Measurements from ENCODE around the gene TSPO2. TPM values are rescaled to one million over a fixed set of nuclear protein-coding genes. Genes with fewer than 3 reads are reported as not detected.

The TSPO2 gene
- total RNA-seq, 1 experiment from 2014 or later, result not detected

DNA sequence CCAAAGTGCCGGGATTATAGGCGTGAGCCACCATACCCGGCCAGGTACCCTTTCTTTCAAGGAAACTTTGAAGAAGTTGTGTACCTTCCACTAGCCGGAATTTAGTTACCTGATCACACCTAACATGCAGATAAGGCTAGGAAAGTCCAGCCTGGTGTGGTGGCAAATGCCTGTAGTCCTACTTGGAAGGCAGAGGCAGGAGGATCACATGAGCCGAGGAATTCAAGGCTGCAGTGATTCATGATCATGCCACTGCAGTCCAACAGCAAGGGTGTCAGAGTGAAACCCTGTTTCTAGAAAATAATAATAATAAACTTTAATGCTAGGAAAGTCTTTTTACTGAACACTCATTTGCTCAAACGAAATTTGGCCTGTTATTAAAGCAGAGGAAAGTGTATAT lies 51.5 kb downstream of the TSPO2 start:
- no peaks in the 10 kb centered on the region for H3K79me2 ChIP-seq (ENCODE audit: low read depth)
- no peak overlapping the region for H2AFZ ChIP-seq
- H3K4me2 ChIP-seq, result no peak overlapping the region
- H3F3A ChIP-seq (ENCODE audit: insufficient read depth, low read depth), result peaks cover 13% of the 10 kb centered on the region
- no peaks in the 10 kb centered on the region for H3K4me1 ChIP-seq (replicated peaks; ENCODE audit: insufficient read depth)
- no TSS peak for BruUV-seq (replicated peaks)
- DNase-seq, result no peak
- H3K9me2 ChIP-seq (ENCODE audit: insufficient read depth), result no peaks in the 10 kb centered on the region
- H3K36me3 ChIP-seq (ENCODE audit: low read depth), result peaks cover 83% of the 10 kb centered on the region
- H4K20me1 ChIP-seq (ENCODE audit: insufficient read depth), result peaks cover 17% of the 10 kb centered on the region
- ChIA-PET POLR2A (ENCODE audit: unreplicated experiment) (no interaction called here), CTCF (interaction anchor here (0.7 kb wide), 1 partner anchor 592 kb away, joined by 3 read pairs; no protein-coding TSS in a partner anchor)
- intact Hi-C loops (cut with micrococcal nuclease; ENCODE audit: unreplicated experiment), result loop anchor here (2.0 kb wide), 2 partner anchors 89 to 225 kb away; no protein-coding TSS in a partner anchor
- no peaks in the 10 kb centered on the region for H3K9me3 ChIP-seq (ENCODE audit: insufficient read depth, low read depth)
- TF ChIP-seq, protein P1, sequence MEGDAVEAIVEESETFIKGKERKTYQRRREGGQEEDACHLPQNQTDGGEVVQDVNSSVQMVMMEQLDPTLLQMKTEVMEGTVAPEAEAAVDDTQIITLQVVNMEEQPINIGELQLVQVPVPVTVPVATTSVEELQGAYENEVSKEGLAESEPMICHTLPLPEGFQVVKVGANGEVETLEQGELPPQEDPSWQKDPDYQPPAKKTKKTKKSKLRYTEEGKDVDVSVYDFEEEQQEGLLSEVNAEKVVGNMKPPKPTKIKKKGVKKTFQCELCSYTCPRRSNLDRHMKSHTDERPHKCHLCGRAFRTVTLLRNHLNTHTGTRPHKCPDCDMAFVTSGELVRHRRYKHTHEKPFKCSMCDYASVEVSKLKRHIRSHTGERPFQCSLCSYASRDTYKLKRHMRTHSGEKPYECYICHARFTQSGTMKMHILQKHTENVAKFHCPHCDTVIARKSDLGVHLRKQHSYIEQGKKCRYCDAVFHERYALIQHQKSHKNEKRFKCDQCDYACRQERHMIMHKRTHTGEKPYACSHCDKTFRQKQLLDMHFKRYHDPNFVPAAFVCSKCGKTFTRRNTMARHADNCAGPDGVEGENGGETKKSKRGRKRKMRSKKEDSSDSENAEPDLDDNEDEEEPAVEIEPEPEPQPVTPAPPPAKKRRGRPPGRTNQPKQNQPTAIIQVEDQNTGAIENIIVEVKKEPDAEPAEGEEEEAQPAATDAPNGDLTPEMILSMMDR (conservative IDR thresholded peaks at IDR 0.05), result no peak
- TF ChIP-seq EZH2 (IDR thresholded peaks at IDR 0.05; ENCODE audit: low read depth), result no peak
- no peak overlapping the region for H3K4me3 ChIP-seq
- no peak overlapping the region for H3K27ac ChIP-seq
- no peaks in the 10 kb centered on the region for H3K27me3 ChIP-seq (ENCODE audit: insufficient read depth, low read depth)

Other genes with a start within 250 kb of the TSPO2 start
- 1.7 and 2.1 TPM in 2 replicates for gene UNC5CL, start 3.2 kb upstream of the TSPO2 start, total RNA-seq (2021)
- gene APOBEC2, start 10.7 kb downstream of the TSPO2 start, total RNA-seq (2021), result not detected in 2 replicates
- 30.7 and 35.0 TPM in 2 replicates for gene OARD1, start 29.9 kb downstream of the TSPO2 start, total RNA-seq (2021)
- 27.3 and 31.9 TPM in 2 replicates for gene NFYA, start 30.5 kb downstream of the TSPO2 start, total RNA-seq (2021)
- not detected in 2 replicates for gene TREML1, start 111.9 kb downstream of the TSPO2 start, total RNA-seq (2021)
- gene TREM2, start 120.6 kb downstream of the TSPO2 start, total RNA-seq (2021), result not detected in 2 replicates
- gene TREML2, start 158.7 kb downstream of the TSPO2 start, total RNA-seq (2021), result not detected in 2 replicates
- not detected in 2 replicates for gene TREML4, start 185.9 kb downstream of the TSPO2 start, total RNA-seq (2021)
- gene TREM1, start 244.2 kb downstream of the TSPO2 start, total RNA-seq (2021), result not detected in 2 replicates

All from PC-9 (cell line).